SU-DHL-6 (cell line): ENCODE data around the gene SKAP2.

Source experiments
- H2AFZ ChIP-seq: fragments of 200-600 bp; sonication (generic); 2 replicates; pipeline ENCODE4 v1.6.1; 2014; ENCODE audit warnings: low read depth, mild to moderate bottlenecking, moderate library complexity, mixed read lengths, antibody characterized with exemption, low read length; ENCODE audit not compliant: severe bottlenecking
- H3F3A ChIP-seq: fragments of 200-600 bp; shearing (Covaris generic); 2 replicates; pipeline ENCODE4 v1.6.0; 2016; ENCODE audit warnings: antibody characterized with exemption, mild to moderate bottlenecking; ENCODE audit not compliant: insufficient read depth
- H3K27ac ChIP-seq: fragments of 200-600 bp; sonication (generic); 2 replicates; pipeline ENCODE4 v1.5.1; 2016; ENCODE audit warnings: low read depth, mild to moderate bottlenecking, low read length, moderate library complexity, mixed read lengths
- H3K27me3 ChIP-seq: fragments of 200-600 bp; sonication (generic), shearing (Covaris generic); 2 replicates; pipeline ENCODE4 v1.6.0; 2014; ENCODE audit warnings: mild to moderate bottlenecking, low read length
- H3K36me3 ChIP-seq: fragments of 200-600 bp; sonication (generic); 2 replicates; pipeline ENCODE4 v1.6.1; 2014; ENCODE audit warnings: mild to moderate bottlenecking, low read length, mixed read lengths
- H3K4me2 ChIP-seq: fragments of 300-600, 200-600 bp; shearing (Covaris generic), sonication (generic); 2 replicates; pipeline ENCODE4 v1.6.0; 2014; ENCODE audit warnings: low read length, low read depth, mild to moderate bottlenecking; ENCODE audit not compliant: poor library complexity, severe bottlenecking
- H3K4me3 ChIP-seq: fragments of 200-600 bp; sonication (generic); 2 replicates; pipeline ENCODE4 v1.5.1; 2014; ENCODE audit warnings: antibody characterized with exemption, low read length, mild to moderate bottlenecking, mixed read lengths; ENCODE audit not compliant: insufficient read depth, poor library complexity, severe bottlenecking
- H3K79me2 ChIP-seq: fragments of 200-600 bp; sonication (generic); 2 replicates; pipeline ENCODE4 v1.6.1; 2014; ENCODE audit warnings: mild to moderate bottlenecking, low read length, moderate library complexity; ENCODE audit not compliant: insufficient read depth
- H3K9ac ChIP-seq: fragments of 200-600 bp; sonication (generic); 2 replicates; pipeline ENCODE4 v1.7.0; 2014; ENCODE audit warnings: mild to moderate bottlenecking, low read length
- H3K9me2 ChIP-seq: fragments of 200-600 bp; sonication (generic); replicated peaks from 2 replicates; pipeline ENCODE4 v1.6.1; 2014; ENCODE audit warnings: low read length; ENCODE audit not compliant: insufficient read depth
- H3K9me3 ChIP-seq: fragments of 200-600 bp; sonication (generic); 2 replicates; pipeline ENCODE4 v1.6.1; 2014; ENCODE audit warnings: low read length, mixed read lengths; ENCODE audit not compliant: insufficient read depth
- H4K20me1 ChIP-seq: fragments of 200-600 bp; sonication (generic); 2 replicates; pipeline ENCODE4 v1.6.1; 2014; ENCODE audit warnings: low read depth, mild to moderate bottlenecking, antibody characterized with exemption, low read length, moderate library complexity, mixed read lengths
- CTCF ChIP-seq: fragments of 200-600 bp; sonication (generic); IDR thresholded peaks from one replicate; pipeline ENCODE4 v1.5.1; 2017; ENCODE audit warnings: antibody characterized with exemption, mild to moderate bottlenecking, low read length, moderate library complexity; ENCODE audit not compliant: insufficient read depth, poor library complexity, severe bottlenecking
- EZH2phosphoT487 ChIP-seq: fragments of 200-600 bp; sonication (generic), shearing (Covaris generic); conservative IDR thresholded peaks from 2 replicates; pipeline ENCODE4 v1.6.1; 2018; ENCODE audit warnings: mild to moderate bottlenecking, antibody characterized with exemption, low read length, moderate library complexity, mixed read lengths

Gene SKAP2

DNA sequence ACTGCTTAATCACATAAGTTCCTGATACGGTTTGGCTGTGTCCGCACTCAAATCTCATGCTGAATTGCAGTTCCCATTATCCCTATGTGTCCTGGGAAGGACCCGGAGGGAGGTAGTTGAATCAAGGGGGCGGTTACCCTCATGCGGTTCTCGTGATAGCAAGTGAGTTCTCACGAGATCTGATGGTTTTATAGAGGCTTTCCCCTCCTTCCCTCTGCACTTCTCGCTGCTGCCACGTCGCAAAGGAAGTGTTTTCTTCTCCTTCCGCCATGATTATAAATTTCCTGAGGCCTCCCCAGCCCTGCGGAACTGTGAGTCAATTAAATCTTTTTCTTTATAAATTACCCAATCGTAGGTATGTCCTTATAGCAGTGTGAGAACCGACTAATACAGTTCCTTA lies 226.2 kb downstream of the SKAP2 start:
- no peaks in the 10 kb centered on the region for H3K9me2 ChIP-seq
- no peaks in the 10 kb centered on the region for H3K36me3 ChIP-seq
- H3K27ac ChIP-seq, result no peak overlapping the region
- H3K9me3 ChIP-seq, result no peaks in the 10 kb centered on the region
- no peak overlapping the region for H3K9ac ChIP-seq
- H3K4me2 ChIP-seq, result no peak overlapping the region
- no peak overlapping the region for H3K4me3 ChIP-seq
- H3K27me3 ChIP-seq, result no peaks in the 10 kb centered on the region
- H3K79me2 ChIP-seq, result no peaks in the 10 kb centered on the region
- no peaks in the 10 kb centered on the region for H4K20me1 ChIP-seq
- H2AFZ ChIP-seq, result no peak overlapping the region
- TF ChIP-seq CTCF (no peak), EZH2phosphoT487 (no peak)
- H3F3A ChIP-seq, result no peaks in the 10 kb centered on the region

DNA sequence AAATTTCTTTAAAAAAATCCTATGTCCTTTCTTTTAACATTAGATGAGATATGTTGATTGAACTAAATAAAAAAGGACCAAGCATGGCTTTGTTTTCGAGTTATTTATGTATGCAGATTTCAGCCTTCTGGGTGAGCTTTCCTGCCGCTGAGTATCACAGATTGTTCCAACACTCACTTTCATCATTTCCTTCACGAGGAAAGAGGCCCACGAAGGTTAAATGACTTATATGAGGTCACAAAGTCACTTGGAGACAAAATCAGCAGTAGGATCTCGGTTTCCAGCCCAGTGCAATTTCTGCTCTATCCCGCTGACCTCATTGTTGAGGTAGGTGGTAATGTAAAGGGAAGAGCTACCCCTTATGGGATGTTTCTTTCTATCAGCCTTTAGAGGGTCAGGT lies 226.8 kb downstream of the SKAP2 start:
- no peak overlapping the region for H3K9ac ChIP-seq
- no peak overlapping the region for H3K4me2 ChIP-seq
- no peaks in the 10 kb centered on the region for H3K27me3 ChIP-seq
- H3K79me2 ChIP-seq, result no peaks in the 10 kb centered on the region
- TF ChIP-seq EZH2phosphoT487 (no peak), CTCF (no peak)
- no peak overlapping the region for H3K27ac ChIP-seq
- H3K9me3 ChIP-seq, result no peaks in the 10 kb centered on the region
- no peak overlapping the region for H2AFZ ChIP-seq
- no peak overlapping the region for H3K4me3 ChIP-seq
- no peaks in the 10 kb centered on the region for H3F3A ChIP-seq
- H3K36me3 ChIP-seq, result no peaks in the 10 kb centered on the region
- no peaks in the 10 kb centered on the region for H3K9me2 ChIP-seq
- H4K20me1 ChIP-seq, result no peaks in the 10 kb centered on the region

DNA sequence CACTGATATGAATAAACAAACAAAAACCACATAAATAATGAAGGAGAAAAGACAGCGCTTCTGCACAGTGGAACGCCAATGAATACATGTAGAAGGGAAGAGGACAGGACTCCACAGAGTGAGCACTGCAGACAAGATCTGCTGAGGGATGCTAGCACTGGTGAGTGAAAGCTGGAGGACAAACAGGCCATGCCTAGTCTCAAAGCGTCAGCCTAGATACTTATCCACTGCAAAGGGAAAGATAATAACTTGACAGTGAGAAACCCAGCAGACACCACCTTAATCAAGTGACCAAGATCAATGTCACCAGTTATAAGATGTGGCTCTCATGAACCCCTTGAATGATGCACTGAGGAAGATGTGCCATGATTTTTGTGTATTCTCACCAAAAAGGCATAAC lies 227.6 kb downstream of the SKAP2 start:
- Histone ChIP-seq H3K36me3 (no peaks in the 10 kb centered on the region), H3K9ac (no peak overlapping the region), H3K79me2 (no peaks in the 10 kb centered on the region), H4K20me1 (no peaks in the 10 kb centered on the region), H3F3A (no peaks in the 10 kb centered on the region), H3K27ac (no peak overlapping the region), H3K4me2 (no peak overlapping the region), H3K9me2 (no peaks in the 10 kb centered on the region), H3K9me3 (no peaks in the 10 kb centered on the region), H3K4me3 (no peak overlapping the region), H3K27me3 (no peaks in the 10 kb centered on the region), H2AFZ (no peak overlapping the region)
- no peak for TF ChIP-seq EZH2phosphoT487
- no peak for TF ChIP-seq CTCF

GRCh38 chr7:26633557-26633956 lies 230.8 kb downstream of the SKAP2 start:
- Histone ChIP-seq H3K36me3 (no peaks in the 10 kb centered on the region), H3K9ac (no peak overlapping the region), H3K4me2 (no peak overlapping the region), H3K9me2 (no peaks in the 10 kb centered on the region), H3K27me3 (no peaks in the 10 kb centered on the region), H3K79me2 (no peaks in the 10 kb centered on the region), H3K9me3 (no peaks in the 10 kb centered on the region), H4K20me1 (no peaks in the 10 kb centered on the region), H2AFZ (no peak overlapping the region), H3K27ac (no peak overlapping the region), H3K4me3 (no peak overlapping the region), H3F3A (no peaks in the 10 kb centered on the region)
- no peak for TF ChIP-seq EZH2phosphoT487
- no peak for TF ChIP-seq CTCF
